Measurements from ENCODE around the gene IFI16.

- TF ChIP-seq, protein P1, sequence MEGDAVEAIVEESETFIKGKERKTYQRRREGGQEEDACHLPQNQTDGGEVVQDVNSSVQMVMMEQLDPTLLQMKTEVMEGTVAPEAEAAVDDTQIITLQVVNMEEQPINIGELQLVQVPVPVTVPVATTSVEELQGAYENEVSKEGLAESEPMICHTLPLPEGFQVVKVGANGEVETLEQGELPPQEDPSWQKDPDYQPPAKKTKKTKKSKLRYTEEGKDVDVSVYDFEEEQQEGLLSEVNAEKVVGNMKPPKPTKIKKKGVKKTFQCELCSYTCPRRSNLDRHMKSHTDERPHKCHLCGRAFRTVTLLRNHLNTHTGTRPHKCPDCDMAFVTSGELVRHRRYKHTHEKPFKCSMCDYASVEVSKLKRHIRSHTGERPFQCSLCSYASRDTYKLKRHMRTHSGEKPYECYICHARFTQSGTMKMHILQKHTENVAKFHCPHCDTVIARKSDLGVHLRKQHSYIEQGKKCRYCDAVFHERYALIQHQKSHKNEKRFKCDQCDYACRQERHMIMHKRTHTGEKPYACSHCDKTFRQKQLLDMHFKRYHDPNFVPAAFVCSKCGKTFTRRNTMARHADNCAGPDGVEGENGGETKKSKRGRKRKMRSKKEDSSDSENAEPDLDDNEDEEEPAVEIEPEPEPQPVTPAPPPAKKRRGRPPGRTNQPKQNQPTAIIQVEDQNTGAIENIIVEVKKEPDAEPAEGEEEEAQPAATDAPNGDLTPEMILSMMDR (conservative IDR thresholded peaks at IDR 0.05; ENCODE audit: low read depth, low read length), result no peak
- TF ChIP-seq EZH2 (IDR thresholded peaks at IDR 0.05; ENCODE audit: low read length, unreplicated experiment), result no peak
These were observed 80.8 kb downstream of the IFI16 start for GRCh38 chr1:159090286-159091179.
